Endothelial cell (in vitro differentiated cells): ENCODE measurements around the gene RAB21. TPM values are rescaled to one million over a fixed set of nuclear protein-coding genes. Genes with fewer than 3 reads are reported as not detected.

Experiments
- DNase-seq: peaks from one replicate; pipeline ENCODE4 v3.0.0; 2021; ENCODE audit warnings: low spot score
- H3K27ac Mint-ChIP-seq: one replicate; pipeline ENCODE4 v1.8.0; 2021; ENCODE audit warnings: mixed read lengths, inconsistent platforms; ENCODE audit not compliant: unreplicated experiment
- H3K27me3 Mint-ChIP-seq: one replicate; pipeline ENCODE4 v1.8.0; 2021; ENCODE audit warnings: mild to moderate bottlenecking, moderate library complexity, mixed read lengths, inconsistent platforms; ENCODE audit not compliant: unreplicated experiment
- H3K36me3 Mint-ChIP-seq: one replicate; pipeline ENCODE4 v1.8.0; 2021; ENCODE audit warnings: mild to moderate bottlenecking, low read depth, mixed read lengths, inconsistent platforms; ENCODE audit not compliant: unreplicated experiment
- H3K4me1 Mint-ChIP-seq: one replicate; pipeline ENCODE4 v1.8.0; 2021; ENCODE audit warnings: mild to moderate bottlenecking, mixed read lengths, inconsistent platforms; ENCODE audit not compliant: unreplicated experiment
- H3K4me3 Mint-ChIP-seq: one replicate; pipeline ENCODE4 v1.8.0; 2021; ENCODE audit warnings: mild to moderate bottlenecking, mixed read lengths, inconsistent platforms; ENCODE audit not compliant: unreplicated experiment
- H3K9me3 Mint-ChIP-seq: one replicate; pipeline ENCODE4 v1.8.0; 2021; ENCODE audit warnings: mixed read lengths, inconsistent platforms; ENCODE audit not compliant: unreplicated experiment
- CTCF ChIP-seq: fragments of 200-600 bp; sonication (generic); IDR thresholded peaks from one replicate; pipeline ENCODE4 v1.5.0; 2021; ENCODE audit warnings: antibody characterized with exemption; ENCODE audit not compliant: unreplicated experiment
- total RNA-seq: library from RNA; stranded (reverse); fragmentation: NEBNext Ultra II Directional; extraction: Animal tissue kit (Norgen Biotek cat#: 25700); gene quantifications from one replicate; pipeline ENCODE4 v1.2.1, GENCODE V29; 2021; ENCODE audit not compliant: unreplicated experiment

Gene RAB21
- total RNA-seq, 1 donor from 2014 or later = 53.7 TPM

GRCh38 chr12:71718611-71719010, 36.1 kb upstream of the RAB21 start:
- Mint-ChIP-seq H3K4me1 (no peaks in the 10 kb centered on the region), H3K27me3 (no peaks in the 10 kb centered on the region)
- no peak for TF ChIP-seq CTCF

GRCh38 chr12:71719647-71720370, 34.9 kb upstream of the RAB21 start:
- Mint-ChIP-seq H3K36me3 (no peaks in the 10 kb centered on the region), H3K27me3 (no peaks in the 10 kb centered on the region), H3K4me3 (no peak overlapping the region), H3K27ac (no peak overlapping the region), H3K4me1 (no peaks in the 10 kb centered on the region), H3K9me3 (no peaks in the 10 kb centered on the region)
- no peak for TF ChIP-seq CTCF
- no peak for DNase-seq

More at GRCh38 chr12:71718611-71719010, 36.1 kb upstream of the RAB21 start:
- DNase-seq = no peak
- Mint-ChIP-seq H3K9me3 (no peaks in the 10 kb centered on the region), H3K36me3 (no peaks in the 10 kb centered on the region), H3K4me3 (no peak overlapping the region), H3K27ac (no peak overlapping the region)

DNA sequence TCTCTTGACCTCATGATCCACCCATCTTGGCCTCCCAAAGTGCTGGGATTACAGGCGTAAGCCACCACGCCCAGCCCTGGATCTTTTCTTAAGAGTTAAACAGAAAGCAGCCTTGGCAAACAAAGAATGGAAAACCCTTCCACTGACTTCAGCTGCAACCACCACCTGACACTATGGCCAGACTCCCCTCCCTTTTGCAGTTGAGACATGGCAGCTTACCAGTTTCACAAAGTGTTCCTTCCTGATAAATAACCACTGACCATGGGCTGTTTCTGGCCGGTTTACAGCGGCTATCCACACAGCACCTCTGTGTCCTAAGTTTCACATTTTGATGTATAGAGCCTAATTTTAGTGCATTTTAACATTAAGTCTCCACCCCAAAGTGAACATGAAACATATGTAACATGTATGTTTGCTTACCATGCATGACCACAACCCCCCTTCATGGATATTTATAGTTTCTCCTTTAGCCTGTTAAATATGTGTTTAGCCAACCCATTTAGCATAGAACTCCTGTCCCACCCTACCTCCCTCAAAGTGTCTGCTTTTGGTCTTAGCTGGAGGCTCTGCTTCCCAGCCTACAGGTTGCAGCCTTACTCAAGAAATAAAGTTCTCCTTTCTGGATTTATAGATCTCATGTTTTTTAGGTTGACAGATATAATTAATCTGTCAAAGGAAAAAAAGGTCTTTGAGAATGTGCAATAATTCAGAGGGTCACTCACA, 32.7 kb upstream of the RAB21 start:
- no peak for TF ChIP-seq CTCF
- Mint-ChIP-seq H3K4me3 (no peak overlapping the region), H3K9me3 (no peaks in the 10 kb centered on the region), H3K4me1 (no peaks in the 10 kb centered on the region), H3K36me3 (no peaks in the 10 kb centered on the region), H3K27ac (no peak overlapping the region), H3K27me3 (no peaks in the 10 kb centered on the region)
- DNase-seq = no peak

GRCh38 chr12:71725011-71725410, 29.7 kb upstream of the RAB21 start:
- no peaks in the 10 kb centered on the region for H3K27me3 Mint-ChIP-seq
- no peaks in the 10 kb centered on the region for H3K36me3 Mint-ChIP-seq
- no peak for DNase-seq
- no peaks in the 10 kb centered on the region for H3K4me1 Mint-ChIP-seq
- TF ChIP-seq CTCF = no peak
- no peak overlapping the region for H3K4me3 Mint-ChIP-seq
- no peak overlapping the region for H3K27ac Mint-ChIP-seq
- no peaks in the 10 kb centered on the region for H3K9me3 Mint-ChIP-seq

- Mint-ChIP-seq H3K27me3 (no peaks in the 10 kb centered on the region), H3K36me3 (no peaks in the 10 kb centered on the region)
These were observed 28.1 kb upstream of the RAB21 start for GRCh38 chr12:71726548-71726947.

More at GRCh38 chr12:71726548-71726947, 28.1 kb upstream of the RAB21 start:
- peaks cover 6% of the 10 kb centered on the region for H3K4me1 Mint-ChIP-seq
- no peaks in the 10 kb centered on the region for H3K9me3 Mint-ChIP-seq
- no peak overlapping the region for H3K27ac Mint-ChIP-seq
- no peak for TF ChIP-seq CTCF
- H3K4me3 Mint-ChIP-seq = no peak overlapping the region
- no peak for DNase-seq
